Activated T-helper 2 cell treated with anti-CD3 and anti-CD28 coated beads, Interferon-gamma antibody, Interleukin-2, Interleukin-4, amounts not matched to agents 10 μg/mL and 5 μg/mL and 100 μg/mL, durations not matched to agents 14 hours and 24 hours and 36 hours (primary cell): ENCODE measurements around the gene ZNF732. TPM values are rescaled to one million over a fixed set of nuclear protein-coding genes. Genes with fewer than 3 reads are reported as not detected.
"Not testable (repeated sequence)": the region's sequence is repeated elsewhere in the genome, so short reads cannot be mapped to it uniquely, and the experiment has no call there.

ENCODE experiments used
- DNase-seq: peaks from one replicate; pipeline ENCODE4 v3.0.0; 2021; ENCODE audit warnings: low spot score
- H3K27ac Mint-ChIP-seq: one replicate; pipeline ENCODE4 v1.8.0; 2021; ENCODE audit warnings: mixed read lengths
- H3K27me3 Mint-ChIP-seq: one replicate; pipeline ENCODE4 v1.8.0; 2021; ENCODE audit warnings: low read depth, mixed read lengths
- H3K36me3 Mint-ChIP-seq: one replicate; pipeline ENCODE4 v1.8.0; 2021; ENCODE audit warnings: low read depth, mixed read lengths
- H3K4me1 Mint-ChIP-seq: one replicate; pipeline ENCODE4 v1.8.0; 2021; ENCODE audit warnings: low read depth, mixed read lengths
- H3K4me3 Mint-ChIP-seq: one replicate; pipeline ENCODE4 v1.8.0; 2021; ENCODE audit warnings: low read depth, mild to moderate bottlenecking, moderate library complexity, mixed read lengths
- H3K9me3 Mint-ChIP-seq: one replicate; pipeline ENCODE4 v1.8.0; 2021; ENCODE audit warnings: mixed read lengths
- intact Hi-C: fragments of 100-400 bp; cut with micrococcal nuclease; formaldehyde crosslinking; loops from one replicate; pipeline ENCODE4 v1.15.1; 2023
- total RNA-seq: library from RNA; stranded (reverse); gene quantifications from 2 replicates; pipeline ENCODE4 v1.2.3, GENCODE V29; 2022

The ZNF732 gene
- total RNA-seq, 1 donor from 2014 or later: not detected

DNA sequence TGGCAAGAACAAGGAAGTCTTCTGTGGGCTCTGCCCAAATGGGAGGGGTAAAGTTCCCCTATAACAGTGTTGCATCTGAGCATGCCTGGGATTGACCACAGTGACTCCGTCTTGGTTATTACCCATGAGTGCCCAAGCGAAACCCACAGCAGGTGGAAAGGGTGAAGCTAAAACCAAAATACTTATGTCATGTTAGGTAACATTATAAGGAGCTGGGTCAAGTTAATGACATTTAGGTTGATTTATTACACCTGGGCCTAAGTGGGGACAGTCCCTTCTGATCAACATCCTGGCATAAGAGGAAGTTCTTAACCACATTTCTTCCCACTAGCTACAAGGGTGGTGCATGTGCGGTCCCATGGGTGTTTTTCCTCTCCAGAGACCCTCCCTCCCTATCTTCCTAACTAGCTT lies 1.3 kb upstream of the ZNF732 start:
- Mint-ChIP-seq H3K4me1 (no peaks in the 10 kb centered on the region), H3K36me3 (no peaks in the 10 kb centered on the region), H3K27ac (no peak overlapping the region), H3K9me3 (peaks cover 55% of the 10 kb centered on the region), H3K4me3 (no peak overlapping the region), H3K27me3 (no peaks in the 10 kb centered on the region)
- intact Hi-C loops: no loop called here
- DNase-seq: no peak

DNA sequence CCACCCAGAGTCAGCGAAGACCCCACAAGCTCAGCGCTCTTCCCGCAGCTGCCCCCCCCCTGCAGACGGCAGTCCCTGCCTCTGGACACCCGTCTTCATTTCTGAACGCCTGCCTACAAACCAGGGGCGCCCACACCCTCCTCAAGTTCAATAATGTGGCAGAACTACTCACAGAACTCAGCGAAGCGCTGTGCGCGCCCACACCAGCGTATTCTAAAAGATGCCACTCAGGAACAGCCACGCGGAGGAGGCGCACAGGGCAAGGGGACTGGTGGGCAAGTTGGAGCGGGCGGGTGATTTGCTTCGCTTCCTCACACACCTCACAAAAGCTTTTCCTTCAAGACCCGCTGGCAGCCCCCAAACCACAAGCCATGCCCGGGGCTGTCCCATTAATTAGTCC lies 758 bp downstream of the ZNF732 start:
- peaks cover 49% of the 10 kb centered on the region for H3K9me3 Mint-ChIP-seq
- DNase-seq, H3K27ac Mint-ChIP-seq, H3K4me3 Mint-ChIP-seq, intact Hi-C loops, H3K4me1 Mint-ChIP-seq, H3K36me3 Mint-ChIP-seq, H3K27me3 Mint-ChIP-seq: not testable (repeated sequence)

DNA sequence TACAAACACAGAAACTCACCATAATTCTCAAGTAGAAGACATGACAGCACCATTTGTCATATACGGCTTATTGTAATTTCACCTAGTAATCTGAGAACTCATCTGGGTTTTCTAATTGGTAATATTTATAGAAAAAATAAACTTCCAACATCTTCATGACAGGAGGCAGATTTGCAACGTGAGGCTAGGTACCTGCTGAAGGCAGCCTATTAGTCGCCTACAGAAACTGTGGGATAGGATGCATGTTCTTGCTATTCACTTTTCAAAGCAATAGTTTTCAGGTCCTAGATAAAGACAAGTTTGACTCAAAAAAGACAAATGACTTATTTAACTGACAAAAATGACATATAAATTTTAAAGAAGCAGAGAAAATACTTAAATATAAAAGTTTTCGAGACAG lies 2.9 kb downstream of the ZNF732 start:
- Mint-ChIP-seq H3K9me3 (peaks cover 58% of the 10 kb centered on the region), H3K27ac (no peak overlapping the region)
- intact Hi-C loops: no loop called here

DNA sequence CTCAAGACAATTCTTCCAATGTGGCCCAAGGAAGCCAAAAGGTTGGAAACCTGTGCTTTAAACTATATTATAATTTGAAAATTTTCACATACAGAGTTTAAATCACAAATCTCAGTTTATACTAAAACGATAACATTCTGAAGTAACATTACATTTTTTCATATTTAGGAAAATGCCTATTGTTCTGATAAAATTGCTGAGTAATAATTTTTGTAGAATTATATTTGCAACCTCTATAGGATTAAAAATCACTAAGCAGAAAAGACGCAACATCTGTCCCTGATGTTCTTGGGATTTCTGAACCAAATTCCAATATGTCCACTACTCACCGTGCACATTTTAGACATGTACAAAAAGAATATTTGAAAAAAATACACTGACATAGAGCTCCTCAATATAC lies 10.5 kb downstream of the ZNF732 start:
- Mint-ChIP-seq H3K27ac (no peak overlapping the region), H3K36me3 (no peaks in the 10 kb centered on the region), H3K4me3 (no peak overlapping the region), H3K4me1 (no peaks in the 10 kb centered on the region), H3K27me3 (no peaks in the 10 kb centered on the region), H3K9me3 (peaks cover 53% of the 10 kb centered on the region)
- no peak for DNase-seq
- intact Hi-C loops: no loop called here

More for the DNA sequence above, 2.9 kb downstream of the ZNF732 start:
- Mint-ChIP-seq H3K4me1 (no peaks in the 10 kb centered on the region), H3K4me3 (no peak overlapping the region), H3K36me3 (no peaks in the 10 kb centered on the region), H3K27me3 (no peaks in the 10 kb centered on the region)
- DNase-seq: no peak

DNA sequence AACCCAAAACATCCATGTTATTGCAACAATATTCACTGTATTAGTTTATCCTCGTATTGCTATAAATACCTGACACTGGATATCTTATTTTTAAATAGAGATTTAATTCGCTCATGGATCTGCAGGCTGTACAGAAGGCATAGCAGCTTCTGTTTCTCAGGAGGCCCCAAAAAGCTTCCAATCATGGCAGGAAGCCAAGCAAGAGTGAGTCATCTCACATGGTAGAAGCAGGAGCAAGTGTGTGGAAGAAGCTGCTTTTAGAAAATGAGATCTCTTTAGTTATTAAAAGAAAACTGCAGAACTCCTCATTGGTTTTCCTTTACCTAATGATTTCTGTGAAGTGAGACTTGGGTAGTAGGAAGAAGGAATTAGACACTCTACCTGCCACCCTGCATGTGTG lies 16.4 kb downstream of the ZNF732 start:
- intact Hi-C loops: no loop called here
- peaks cover 53% of the 10 kb centered on the region for H3K9me3 Mint-ChIP-seq
- H3K36me3 Mint-ChIP-seq: no peaks in the 10 kb centered on the region
- H3K4me1 Mint-ChIP-seq: no peaks in the 10 kb centered on the region
- DNase-seq: no peak
- no peak overlapping the region for H3K4me3 Mint-ChIP-seq
- H3K27me3 Mint-ChIP-seq: no peaks in the 10 kb centered on the region
- H3K27ac Mint-ChIP-seq: no peak overlapping the region

DNA sequence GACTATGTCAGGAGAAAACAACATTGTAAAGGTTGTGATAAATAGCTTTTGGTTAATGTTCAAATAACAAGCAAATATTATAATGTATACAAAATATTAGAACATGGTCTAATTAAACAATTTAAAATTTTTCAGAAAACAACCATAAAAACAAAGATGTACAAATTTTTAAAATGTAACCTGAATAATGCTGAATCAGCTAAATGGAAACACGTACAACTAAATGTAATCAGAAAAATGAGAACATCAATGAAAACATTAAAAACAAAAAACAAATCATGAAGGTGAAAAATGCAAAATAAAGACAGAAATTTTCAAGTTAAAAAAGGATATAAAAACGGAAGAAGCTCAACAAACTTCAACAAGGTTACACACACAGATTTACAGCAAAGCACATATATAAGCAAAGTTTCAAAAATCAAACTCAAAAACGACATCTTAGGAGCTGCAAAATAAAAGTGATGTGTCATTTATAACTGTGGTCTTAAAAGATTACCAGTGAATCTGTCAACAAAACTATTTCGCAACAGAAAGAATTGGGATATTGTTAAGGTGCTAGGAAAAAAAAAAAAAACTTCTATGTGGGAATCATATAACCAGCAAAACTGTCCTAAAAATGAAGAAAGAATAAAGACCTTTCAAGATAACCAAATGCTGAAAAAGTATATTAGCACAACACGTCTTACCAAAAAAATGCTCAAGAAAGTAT lies 31.8 kb downstream of the ZNF732 start:
- Mint-ChIP-seq H3K27ac (no peak overlapping the region), H3K4me1 (no peaks in the 10 kb centered on the region), H3K9me3 (peaks cover 81% of the 10 kb centered on the region), H3K36me3 (peaks cover 4% of the 10 kb centered on the region), H3K4me3 (no peak overlapping the region), H3K27me3 (no peaks in the 10 kb centered on the region)
- intact Hi-C loops: no loop called here
- no peak for DNase-seq

DNA sequence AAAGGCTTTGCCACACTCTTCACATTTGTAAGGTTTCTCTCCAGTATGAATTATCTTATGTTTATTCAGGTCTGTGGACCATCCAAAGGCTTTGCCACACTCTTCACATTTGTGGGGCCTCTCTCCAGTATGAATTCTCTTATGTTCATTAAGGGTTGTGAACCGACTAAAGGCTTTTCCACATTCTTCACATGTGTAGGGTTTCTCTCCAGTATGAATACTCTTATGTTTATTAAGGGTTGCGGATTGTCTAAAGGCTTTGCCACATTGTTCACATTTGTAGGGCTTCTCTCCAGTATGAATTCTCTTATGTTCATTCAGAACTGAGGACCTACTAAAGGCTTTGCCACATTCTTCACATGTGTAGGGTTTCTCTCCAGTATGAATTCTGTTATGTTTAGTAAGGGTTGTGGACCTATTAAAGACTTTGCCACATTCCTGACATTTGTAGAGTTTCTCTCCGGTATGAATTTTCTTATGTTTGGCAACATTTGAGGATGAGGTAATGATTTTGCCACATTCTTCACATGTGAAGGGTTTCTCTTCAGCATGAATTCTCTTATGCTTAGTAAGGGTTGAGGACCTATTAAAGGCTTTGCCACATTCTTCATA lies 33.7 kb downstream of the ZNF732 start:
- intact Hi-C loops: no loop called here
- Mint-ChIP-seq H3K36me3 (peaks cover 4% of the 10 kb centered on the region), H3K27me3 (no peaks in the 10 kb centered on the region), H3K4me1 (no peaks in the 10 kb centered on the region), H3K27ac (no peak overlapping the region), H3K9me3 (peaks cover 70% of the 10 kb centered on the region), H3K4me3 (no peak overlapping the region)
- no peak for DNase-seq

DNA sequence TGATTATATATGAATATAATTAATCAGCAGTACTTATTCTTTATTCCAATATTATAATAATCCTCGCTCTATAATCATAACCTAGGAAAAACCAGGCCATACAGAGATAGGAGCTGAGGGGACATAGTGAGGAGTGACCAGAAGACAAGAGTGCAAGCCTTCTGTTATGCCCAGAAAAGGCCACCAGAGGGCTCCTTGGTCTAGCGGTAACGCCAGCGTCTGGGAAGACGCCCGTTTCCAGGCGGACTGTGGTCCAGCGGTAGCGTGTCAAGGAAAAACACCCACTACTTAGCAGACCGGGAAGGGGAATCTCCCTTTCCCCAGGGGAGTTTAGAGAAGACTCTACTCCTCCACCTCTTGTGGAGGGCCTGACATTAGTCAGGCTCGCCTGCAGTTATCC lies 46.0 kb downstream of the ZNF732 start:
- peaks cover 67% of the 10 kb centered on the region for H3K9me3 Mint-ChIP-seq
- H3K27me3 Mint-ChIP-seq, H3K36me3 Mint-ChIP-seq, H3K4me3 Mint-ChIP-seq, H3K4me1 Mint-ChIP-seq, H3K27ac Mint-ChIP-seq, DNase-seq, intact Hi-C loops: not testable (repeated sequence)

DNA sequence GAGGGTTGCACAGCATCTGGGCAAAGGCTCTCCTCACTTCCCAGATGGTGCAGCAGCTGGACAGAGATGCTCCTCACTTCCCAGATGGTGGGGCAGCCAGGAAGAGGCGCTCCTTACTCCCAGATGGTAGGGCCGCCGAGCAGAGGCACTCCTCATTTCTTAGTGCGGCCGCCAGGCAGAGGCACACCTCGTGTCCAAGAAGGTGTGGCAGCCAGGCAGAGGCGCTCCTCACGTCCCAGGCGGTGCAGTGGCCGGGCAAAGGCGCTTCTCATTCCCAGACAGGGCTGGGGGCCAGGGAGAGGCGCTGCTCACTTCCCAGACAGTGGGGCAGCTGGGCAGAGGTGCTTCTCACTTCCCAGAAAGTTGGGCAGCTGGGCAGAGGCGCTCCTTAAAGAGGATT lies 48.8 kb downstream of the ZNF732 start:
- peaks cover 68% of the 10 kb centered on the region for H3K9me3 Mint-ChIP-seq
- DNase-seq: no peak
- H3K27me3 Mint-ChIP-seq: no peaks in the 10 kb centered on the region
- H3K36me3 Mint-ChIP-seq: peaks cover 8% of the 10 kb centered on the region
- intact Hi-C loops: no loop called here
- H3K4me1 Mint-ChIP-seq: no peaks in the 10 kb centered on the region
- no peak overlapping the region for H3K4me3 Mint-ChIP-seq
- H3K27ac Mint-ChIP-seq: no peak overlapping the region

DNA sequence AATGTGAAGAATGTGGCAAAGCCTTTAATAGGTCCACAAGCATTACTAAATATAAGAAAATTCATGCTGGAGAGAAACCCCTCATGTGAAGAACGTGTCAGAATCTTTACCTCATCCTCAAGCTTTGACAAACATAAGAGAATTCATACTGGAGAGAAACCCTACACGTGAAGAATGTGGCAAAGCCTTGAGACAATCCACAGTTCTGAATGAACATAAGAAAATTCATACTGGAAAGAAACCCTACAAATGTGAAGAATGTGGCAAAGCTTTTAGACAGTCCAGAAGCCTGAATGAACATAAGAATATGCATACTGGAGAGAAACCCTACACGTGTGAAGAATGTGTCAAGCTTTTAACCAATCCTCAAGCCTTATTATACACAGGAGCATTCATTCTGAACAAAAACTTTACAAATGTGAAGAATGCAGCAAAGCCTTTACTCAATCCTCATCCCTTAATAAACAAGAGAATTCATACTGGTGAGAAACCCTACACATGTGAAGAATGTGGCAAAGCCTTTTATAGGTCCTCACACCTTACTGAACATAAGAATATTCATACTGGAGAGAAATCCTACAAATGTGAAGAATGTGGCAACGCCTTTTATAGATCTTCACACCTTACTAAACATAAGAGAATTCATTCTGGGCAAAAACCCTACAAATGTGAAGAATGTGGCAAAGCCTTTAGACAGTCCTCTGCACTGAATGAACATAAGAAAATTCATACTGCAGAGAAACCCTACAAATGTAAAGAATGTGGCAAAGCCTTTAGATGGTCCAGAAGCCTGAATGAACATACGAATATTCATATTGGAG lies 51.1 kb downstream of the ZNF732 start:
- H3K9me3 Mint-ChIP-seq: peaks cover 66% of the 10 kb centered on the region
- no peaks in the 10 kb centered on the region for H3K4me1 Mint-ChIP-seq
- no peaks in the 10 kb centered on the region for H3K27me3 Mint-ChIP-seq
- no peak overlapping the region for H3K27ac Mint-ChIP-seq
- no peak for DNase-seq
- intact Hi-C loops: no loop called here
- no peak overlapping the region for H3K4me3 Mint-ChIP-seq
- H3K36me3 Mint-ChIP-seq: peaks cover 3% of the 10 kb centered on the region

DNA sequence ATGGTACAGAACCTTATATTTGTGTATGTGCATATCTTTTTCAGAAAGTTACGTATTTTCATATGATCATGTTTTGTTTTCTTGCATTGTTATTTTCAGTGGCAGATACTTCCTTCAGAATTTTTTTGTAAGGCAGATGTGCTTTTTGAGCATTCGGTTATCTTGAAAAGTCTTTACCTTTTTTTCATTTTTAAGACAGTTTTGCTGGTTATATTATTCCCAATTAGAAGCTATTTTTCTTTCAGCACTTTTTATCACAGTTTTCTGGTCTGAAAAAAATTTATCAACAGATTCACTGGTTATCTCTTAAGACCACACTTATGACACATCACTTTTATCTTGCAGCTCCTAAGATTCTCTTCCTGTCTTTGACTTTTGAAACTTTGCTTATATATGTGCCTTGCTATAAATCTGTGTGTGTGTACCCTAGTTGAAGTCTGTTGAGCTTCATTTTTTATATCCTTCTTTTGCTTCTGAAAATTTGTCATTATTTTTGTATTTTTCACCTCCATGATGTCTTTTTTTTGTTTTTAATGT lies 53.1 kb downstream of the ZNF732 start:
- DNase-seq: no peak
- intact Hi-C loops: no loop called here
- Mint-ChIP-seq H3K27ac (no peak overlapping the region), H3K4me3 (no peak overlapping the region), H3K9me3 (peaks cover 80% of the 10 kb centered on the region), H3K4me1 (no peaks in the 10 kb centered on the region), H3K36me3 (peaks cover 3% of the 10 kb centered on the region), H3K27me3 (no peaks in the 10 kb centered on the region)

DNA sequence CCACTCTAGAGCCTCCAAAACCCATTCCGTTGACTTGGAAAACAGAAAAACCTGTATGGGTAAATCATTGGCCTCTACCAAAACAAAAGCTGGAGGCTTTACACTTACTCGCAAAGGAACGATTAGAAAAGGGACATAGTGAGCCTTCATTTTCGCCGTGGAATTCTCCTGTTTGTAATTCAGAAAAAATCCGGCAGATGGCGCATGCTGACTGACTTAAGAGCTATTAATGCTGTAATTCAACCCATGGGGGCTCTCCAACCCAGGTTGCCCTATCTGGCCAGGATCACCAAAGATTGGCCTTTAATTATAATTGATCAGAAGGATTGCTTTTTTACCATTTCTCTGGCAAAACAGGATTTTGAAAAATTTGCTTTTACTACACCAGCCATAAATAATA lies 60.8 kb downstream of the ZNF732 start:
- no peak overlapping the region for H3K4me3 Mint-ChIP-seq
- H3K9me3 Mint-ChIP-seq: peaks cover 25% of the 10 kb centered on the region
- peaks cover 10% of the 10 kb centered on the region for H3K4me1 Mint-ChIP-seq
- peak; percentile 31 for DNase-seq
- no peaks in the 10 kb centered on the region for H3K27me3 Mint-ChIP-seq
- H3K27ac Mint-ChIP-seq: no peak overlapping the region
- intact Hi-C loops: loop anchor here (5.0 to 10.0 kb wide), 4 partner anchors 93 to 540 kb away; partner anchors contain the start of genes ATP5ME, MYL5 and ZNF141
- no peaks in the 10 kb centered on the region for H3K36me3 Mint-ChIP-seq

DNA sequence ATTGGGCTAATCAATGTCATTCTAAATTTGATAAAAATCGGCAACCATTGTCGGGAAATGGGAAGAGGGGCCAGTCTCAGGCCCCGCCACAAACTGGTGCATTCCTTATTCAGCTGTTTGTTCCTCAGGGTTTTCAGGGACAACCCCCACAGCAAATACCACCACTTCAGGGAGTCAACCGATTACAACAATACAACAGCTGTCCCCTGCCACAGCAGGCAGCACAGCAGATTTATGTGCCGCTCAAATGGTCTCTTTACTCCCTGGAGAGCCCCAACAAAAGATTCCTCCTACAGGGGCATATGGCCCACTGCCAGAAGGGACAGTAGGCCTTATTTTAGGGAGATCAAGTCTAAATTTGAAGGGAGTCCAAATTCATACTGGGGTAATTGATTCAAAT lies 61.8 kb downstream of the ZNF732 start:
- no peak for DNase-seq
- Mint-ChIP-seq H3K27ac (no peak overlapping the region), H3K4me3 (no peak overlapping the region), H3K27me3 (no peaks in the 10 kb centered on the region), H3K9me3 (peaks cover 21% of the 10 kb centered on the region), H3K36me3 (no peaks in the 10 kb centered on the region), H3K4me1 (peaks cover 10% of the 10 kb centered on the region)
- intact Hi-C loops: loop anchor here (5.0 to 10.0 kb wide), 4 partner anchors 94 to 541 kb away; partner anchors contain the start of genes ATP5ME, MYL5 and ZNF141
